DMS 273 (cell line): ENCODE measurements around the gene ZNF280B.
A peak's percentile ranks its signal among the peaks of the same experiment; 100 is the strongest.
"Not testable (repeated sequence)": the region's sequence is repeated elsewhere in the genome, so short reads cannot be mapped to it uniquely, and the experiment has no call there.

Source experiments
- DNase-seq: peaks from one replicate; lab custom pipeline; 2025; ENCODE audit not compliant: unreplicated experiment; lab: John Stamatoyannopoulos, UW

Gene ZNF280B

GRCh38 chr22:22536515-22536914 lies 28.0 kb upstream of the ZNF280B start:
- no peak for DNase-seq

GRCh38 chr22:22535662-22536061 lies 27.1 kb upstream of the ZNF280B start:
- no peak for DNase-seq

GRCh38 chr22:22534604-22535415 lies 26.3 kb upstream of the ZNF280B start:
- DNase-seq, result no peak

- DNase-seq, result no peak
These were observed 25.3 kb upstream of the ZNF280B start for GRCh38 chr22:22533863-22534262.

- no peak for DNase-seq
These were observed 24.9 kb upstream of the ZNF280B start for GRCh38 chr22:22533417-22533816.

GRCh38 chr22:22532547-22533071 lies 24.1 kb upstream of the ZNF280B start:
- DNase-seq, result not testable (repeated sequence)

GRCh38 chr22:22531770-22532546 lies 23.4 kb upstream of the ZNF280B start:
- no peak for DNase-seq

GRCh38 chr22:22528780-22529179 lies 20.2 kb upstream of the ZNF280B start:
- no peak for DNase-seq

GRCh38 chr22:22527312-22527711 lies 18.8 kb upstream of the ZNF280B start:
- DNase-seq, result no peak

- no peak for DNase-seq
These were observed 17.8 kb upstream of the ZNF280B start for GRCh38 chr22:22526125-22526912.

- DNase-seq, result no peak
These were observed 15.0 kb upstream of the ZNF280B start for GRCh38 chr22:22523494-22523893.

GRCh38 chr22:22521631-22522030 lies 13.1 kb upstream of the ZNF280B start:
- DNase-seq, result no peak

- DNase-seq, result no peak
These were observed 12.4 kb upstream of the ZNF280B start for GRCh38 chr22:22520667-22521602.

GRCh38 chr22:22520020-22520656 lies 11.6 kb upstream of the ZNF280B start, which contains the start of gene ZNF280A:
ZNF280A (minus strand) TSS chr22:22520270; CDS start chr22:22515630, 4,640 bp downstream.
- DNase-seq, result no peak

GRCh38 chr22:22519591-22519990 lies 11.0 kb upstream of the ZNF280B start:
- DNase-seq, result no peak

GRCh38 chr22:22516992-22517391 lies 8.4 kb upstream of the ZNF280B start:
- DNase-seq, result no peak

GRCh38 chr22:22515890-22516289 lies 7.3 kb upstream of the ZNF280B start:
- no peak for DNase-seq

GRCh38 chr22:22514431-22514830 lies 5.9 kb upstream of the ZNF280B start:
- peak; percentile 2 for DNase-seq

GRCh38 chr22:22513619-22514018 lies 5.1 kb upstream of the ZNF280B start:
- no peak for DNase-seq

- DNase-seq, result no peak
These were observed 4.4 kb upstream of the ZNF280B start for GRCh38 chr22:22512951-22513350.
